ENCODE measurements around the gene ACD. TPM values are rescaled to one million over a fixed set of nuclear protein-coding genes. Genes with fewer than 3 reads are reported as not detected.

The ACD gene
- total RNA-seq, 4 donors from 2014 or later, result 17.8 to 33.4 (median 29.8) TPM

DNA sequence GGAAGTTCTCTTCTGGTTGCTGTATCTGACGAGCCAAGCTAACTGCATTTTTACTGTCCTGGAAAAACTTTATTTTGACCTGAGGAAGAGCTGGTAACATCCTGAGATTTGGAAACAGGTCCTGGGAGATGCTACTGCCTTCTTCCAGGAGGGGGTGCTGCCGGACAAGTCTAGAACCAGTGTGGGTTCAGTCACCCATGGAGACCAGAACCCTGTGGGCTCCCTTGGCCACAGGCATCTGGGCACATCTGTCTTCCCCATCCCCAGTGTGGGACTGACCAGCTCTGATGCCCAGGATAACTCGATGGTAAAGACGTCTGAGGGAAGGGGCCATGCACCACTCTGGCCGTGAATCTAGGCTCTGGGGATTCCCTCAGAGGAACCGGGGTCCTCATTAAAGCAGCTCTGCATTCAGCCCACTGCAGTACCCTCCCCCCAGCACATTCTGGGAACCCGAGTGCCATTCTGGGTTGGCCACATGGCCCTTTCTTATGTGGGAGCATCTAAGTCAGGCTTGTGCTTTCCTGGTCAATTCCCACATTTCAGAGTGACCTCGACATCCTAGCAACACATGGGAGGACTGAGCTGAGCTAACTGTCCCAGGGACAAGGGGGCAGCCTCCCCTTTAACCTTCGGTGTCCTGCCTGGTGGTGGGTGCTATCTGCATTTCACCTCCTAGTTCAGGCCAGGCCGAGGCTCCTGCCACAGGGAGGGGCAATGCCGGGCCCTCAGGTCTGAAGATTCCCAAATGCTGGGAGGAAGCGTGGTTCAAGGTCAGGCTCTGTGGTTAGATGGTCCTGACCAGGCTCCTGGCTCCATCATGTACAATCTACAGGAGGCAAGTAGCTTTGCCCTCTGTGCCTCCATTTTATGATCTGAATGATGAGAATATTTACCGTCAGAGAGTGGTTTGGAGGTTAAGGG, 12.9 kb upstream of the ACD start:
- no peak for TF ChIP-seq POLR2A (IDR thresholded peaks at IDR 0.05)
- TF ChIP-seq, protein P1, sequence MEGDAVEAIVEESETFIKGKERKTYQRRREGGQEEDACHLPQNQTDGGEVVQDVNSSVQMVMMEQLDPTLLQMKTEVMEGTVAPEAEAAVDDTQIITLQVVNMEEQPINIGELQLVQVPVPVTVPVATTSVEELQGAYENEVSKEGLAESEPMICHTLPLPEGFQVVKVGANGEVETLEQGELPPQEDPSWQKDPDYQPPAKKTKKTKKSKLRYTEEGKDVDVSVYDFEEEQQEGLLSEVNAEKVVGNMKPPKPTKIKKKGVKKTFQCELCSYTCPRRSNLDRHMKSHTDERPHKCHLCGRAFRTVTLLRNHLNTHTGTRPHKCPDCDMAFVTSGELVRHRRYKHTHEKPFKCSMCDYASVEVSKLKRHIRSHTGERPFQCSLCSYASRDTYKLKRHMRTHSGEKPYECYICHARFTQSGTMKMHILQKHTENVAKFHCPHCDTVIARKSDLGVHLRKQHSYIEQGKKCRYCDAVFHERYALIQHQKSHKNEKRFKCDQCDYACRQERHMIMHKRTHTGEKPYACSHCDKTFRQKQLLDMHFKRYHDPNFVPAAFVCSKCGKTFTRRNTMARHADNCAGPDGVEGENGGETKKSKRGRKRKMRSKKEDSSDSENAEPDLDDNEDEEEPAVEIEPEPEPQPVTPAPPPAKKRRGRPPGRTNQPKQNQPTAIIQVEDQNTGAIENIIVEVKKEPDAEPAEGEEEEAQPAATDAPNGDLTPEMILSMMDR (IDR thresholded peaks at IDR 0.05), result peak; percentile 41 to 70 (median 49)
- H3K9me3 ChIP-seq, result no peaks in the 10 kb centered on the region
- H3K4me3 ChIP-seq, result no peak overlapping the region
- intact Hi-C loops (cut with DNase I; ENCODE audit: low total_unique reads), result no loop called here
- no peaks in the 10 kb centered on the region for H3K36me3 ChIP-seq
- H3K27ac ChIP-seq, result peak overlapping the region; percentile 54 to 57
- peak in 1 of 2 donors; percentile 65 for DNase-seq
- H3K4me1 ChIP-seq, result no peaks in the 10 kb centered on the region
- H3K27me3 ChIP-seq, result no peaks in the 10 kb centered on the region

DNA sequence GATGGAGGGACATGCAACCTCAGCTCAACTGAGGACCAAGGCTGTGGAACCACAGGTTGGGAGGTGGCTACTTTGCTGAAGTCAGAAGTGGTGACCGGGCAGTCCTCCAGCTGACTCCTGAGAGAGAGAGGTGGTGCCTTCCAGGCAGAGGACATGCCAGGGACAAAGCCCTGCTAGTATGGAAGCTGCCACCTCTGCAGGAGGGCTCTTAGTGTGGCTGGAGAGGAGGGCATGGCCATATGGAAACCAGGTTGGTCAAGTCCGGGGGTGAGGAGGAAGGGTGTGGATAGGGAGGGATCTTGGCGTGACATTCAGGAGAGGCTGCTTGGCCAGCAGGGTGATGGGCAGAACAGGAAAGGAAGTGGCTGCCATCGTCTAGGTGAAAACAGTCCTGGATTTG, 12.2 kb upstream of the ACD start:
- H3K36me3 ChIP-seq, result no peaks in the 10 kb centered on the region
- H3K9me3 ChIP-seq, result no peaks in the 10 kb centered on the region
- H3K4me3 ChIP-seq, result no peak overlapping the region
- no peak for DNase-seq
- H3K27ac ChIP-seq, result no peak overlapping the region
- no peaks in the 10 kb centered on the region for H3K4me1 ChIP-seq
- intact Hi-C loops (cut with DNase I; ENCODE audit: low total_unique reads), result no loop called here
- TF ChIP-seq, protein P1 (IDR thresholded peaks at IDR 0.05), result no peak
- TF ChIP-seq POLR2A (IDR thresholded peaks at IDR 0.05), result no peak
- no peaks in the 10 kb centered on the region for H3K27me3 ChIP-seq

DNA sequence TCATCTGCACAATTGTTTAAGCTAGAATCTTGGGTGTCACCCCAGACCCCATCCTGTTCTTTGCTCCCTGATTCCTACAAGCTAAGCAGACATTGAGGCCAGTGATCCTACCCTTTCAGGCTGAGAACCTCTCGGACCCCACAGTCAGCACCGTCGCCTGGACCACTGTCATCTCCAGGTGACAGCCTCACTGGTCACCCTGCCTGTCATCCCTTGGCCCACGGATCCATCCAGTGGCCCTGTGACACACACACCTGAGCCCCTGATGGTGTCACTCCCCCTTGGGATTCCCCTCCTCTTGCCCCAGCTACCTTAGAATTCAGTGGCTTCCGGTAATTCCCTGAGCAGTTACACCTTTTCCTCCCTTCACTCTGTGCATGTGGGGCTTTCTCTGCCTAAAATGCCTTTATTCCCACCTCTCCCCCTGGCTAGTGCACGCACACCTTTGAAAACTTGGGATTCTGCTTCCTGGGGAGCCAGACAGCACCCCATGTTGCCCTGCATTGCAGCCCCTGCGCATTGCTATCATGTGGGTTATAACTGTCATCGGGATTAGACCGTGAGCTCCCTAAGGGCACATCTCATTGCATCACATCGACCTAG, 9.5 kb upstream of the ACD start:
- intact Hi-C loops (cut with DNase I; ENCODE audit: low total_unique reads), result no loop called here
- no peak overlapping the region for H3K27ac ChIP-seq
- no peak for TF ChIP-seq POLR2A (IDR thresholded peaks at IDR 0.05)
- TF ChIP-seq, protein P1 (IDR thresholded peaks at IDR 0.05), result no peak
- H3K36me3 ChIP-seq, result no peaks in the 10 kb centered on the region
- no peak for DNase-seq
- no peaks in the 10 kb centered on the region for H3K9me3 ChIP-seq
- H3K4me3 ChIP-seq, result no peak overlapping the region
- peaks cover 0 to 4% of the 10 kb centered on the region in 2 donors for H3K4me1 ChIP-seq
- no peaks in the 10 kb centered on the region for H3K27me3 ChIP-seq

DNA sequence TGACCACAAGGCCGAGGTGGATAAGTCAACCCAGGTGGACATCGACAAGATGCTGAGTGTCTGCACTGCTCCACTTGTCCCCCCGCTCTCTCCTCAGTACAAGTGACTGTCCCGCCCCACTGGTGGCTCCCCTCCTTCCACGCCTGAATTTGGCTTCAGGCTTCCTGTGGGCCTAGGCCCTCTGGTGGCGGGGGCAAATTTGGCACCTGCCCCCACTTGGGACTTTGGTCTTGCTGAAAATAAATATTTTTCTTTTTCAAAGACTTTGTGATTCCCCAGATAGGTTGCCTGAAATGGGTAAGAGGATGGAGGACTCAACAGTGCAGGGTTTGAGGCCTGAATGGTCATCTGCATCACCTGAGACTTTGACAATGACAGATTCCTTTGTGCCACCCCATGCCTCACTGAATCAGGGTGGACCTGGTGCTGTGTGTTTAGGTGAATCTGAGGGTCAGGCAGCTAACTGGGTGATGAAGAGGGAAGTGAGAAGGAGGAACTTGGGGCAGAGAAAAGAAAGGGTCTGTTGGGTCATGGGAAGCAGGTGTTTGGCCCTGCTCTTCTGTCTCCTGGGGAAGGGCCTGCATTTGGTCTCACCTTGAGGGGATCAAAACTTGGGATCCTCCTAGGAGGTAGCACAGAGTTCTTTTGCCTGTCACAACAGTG, 8.6 kb upstream of the ACD start:
- H3K27ac ChIP-seq, result peak overlapping the region in 1 of 2 donors; percentile 89

More for the DNA sequence above, 8.6 kb upstream of the ACD start:
- peaks cover 0 to 4% of the 10 kb centered on the region in 2 donors for H3K4me1 ChIP-seq
- no peak for DNase-seq
- TF ChIP-seq, protein P1 (IDR thresholded peaks at IDR 0.05), result no peak
- no peak for TF ChIP-seq POLR2A (IDR thresholded peaks at IDR 0.05)
- intact Hi-C loops (cut with DNase I; ENCODE audit: low total_unique reads), result no loop called here
- H3K4me3 ChIP-seq, result no peak overlapping the region
- no peaks in the 10 kb centered on the region for H3K36me3 ChIP-seq
- no peaks in the 10 kb centered on the region for H3K27me3 ChIP-seq
- no peaks in the 10 kb centered on the region for H3K9me3 ChIP-seq
